ENCODE results near the gene REEP3. TPM values are rescaled to one million over a fixed set of nuclear protein-coding genes. Genes with fewer than 3 reads are reported as not detected.

The REEP3 gene
- total RNA-seq, 4 donors from 2014 or later, result 22.8 to 36.7 (median 32.1) TPM

DNA sequence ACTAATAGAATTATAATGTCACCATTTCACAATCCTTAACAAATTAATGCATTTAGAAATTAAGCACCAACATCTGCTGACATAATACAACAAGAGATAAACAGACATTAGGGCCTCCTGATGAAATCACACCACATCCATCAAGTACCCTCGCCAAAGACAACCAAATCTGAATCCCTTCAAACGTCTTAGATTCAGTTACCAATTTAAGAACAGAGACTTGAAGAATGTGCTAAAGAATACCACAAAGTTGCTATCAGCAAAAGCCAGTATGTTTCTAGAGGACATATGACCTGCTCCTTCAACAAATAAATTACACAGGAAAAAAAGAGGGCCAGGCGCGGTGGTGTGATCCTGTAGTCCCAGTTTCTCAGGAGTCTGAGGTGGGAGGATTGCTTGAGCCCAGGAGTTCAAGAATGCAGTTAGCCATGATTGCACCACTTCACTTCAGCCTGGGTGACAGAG is 144.5 kb downstream of the REEP3 start:
- H3K9me3 ChIP-seq, result no peaks in the 10 kb centered on the region
- H3K27ac ChIP-seq, result no peak overlapping the region
- TF ChIP-seq, protein P1, sequence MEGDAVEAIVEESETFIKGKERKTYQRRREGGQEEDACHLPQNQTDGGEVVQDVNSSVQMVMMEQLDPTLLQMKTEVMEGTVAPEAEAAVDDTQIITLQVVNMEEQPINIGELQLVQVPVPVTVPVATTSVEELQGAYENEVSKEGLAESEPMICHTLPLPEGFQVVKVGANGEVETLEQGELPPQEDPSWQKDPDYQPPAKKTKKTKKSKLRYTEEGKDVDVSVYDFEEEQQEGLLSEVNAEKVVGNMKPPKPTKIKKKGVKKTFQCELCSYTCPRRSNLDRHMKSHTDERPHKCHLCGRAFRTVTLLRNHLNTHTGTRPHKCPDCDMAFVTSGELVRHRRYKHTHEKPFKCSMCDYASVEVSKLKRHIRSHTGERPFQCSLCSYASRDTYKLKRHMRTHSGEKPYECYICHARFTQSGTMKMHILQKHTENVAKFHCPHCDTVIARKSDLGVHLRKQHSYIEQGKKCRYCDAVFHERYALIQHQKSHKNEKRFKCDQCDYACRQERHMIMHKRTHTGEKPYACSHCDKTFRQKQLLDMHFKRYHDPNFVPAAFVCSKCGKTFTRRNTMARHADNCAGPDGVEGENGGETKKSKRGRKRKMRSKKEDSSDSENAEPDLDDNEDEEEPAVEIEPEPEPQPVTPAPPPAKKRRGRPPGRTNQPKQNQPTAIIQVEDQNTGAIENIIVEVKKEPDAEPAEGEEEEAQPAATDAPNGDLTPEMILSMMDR (IDR thresholded peaks at IDR 0.05 in 4 of 5, conservative IDR thresholded peaks at IDR 0.05 in 1 of 5), result no peak
- TF ChIP-seq POLR2A (IDR thresholded peaks at IDR 0.05), result no peak
- DNase-seq (no peak), ATAC-seq (no peak)
- in situ Hi-C loops (cut with MboI; ENCODE audit: low sequenced_read_pairs in 4 of 4) (no loop called here), intact Hi-C loops (cut with DNase I; ENCODE audit: low total_unique reads) (no loop called here)
- no peaks in the 10 kb centered on the region for H3K27me3 ChIP-seq
- peaks cover 0 to 20% of the 10 kb centered on the region in 2 donors for H3K4me1 ChIP-seq
- H3K36me3 ChIP-seq, result no peaks in the 10 kb centered on the region
- H3K4me3 ChIP-seq, result no peak overlapping the region

DNA sequence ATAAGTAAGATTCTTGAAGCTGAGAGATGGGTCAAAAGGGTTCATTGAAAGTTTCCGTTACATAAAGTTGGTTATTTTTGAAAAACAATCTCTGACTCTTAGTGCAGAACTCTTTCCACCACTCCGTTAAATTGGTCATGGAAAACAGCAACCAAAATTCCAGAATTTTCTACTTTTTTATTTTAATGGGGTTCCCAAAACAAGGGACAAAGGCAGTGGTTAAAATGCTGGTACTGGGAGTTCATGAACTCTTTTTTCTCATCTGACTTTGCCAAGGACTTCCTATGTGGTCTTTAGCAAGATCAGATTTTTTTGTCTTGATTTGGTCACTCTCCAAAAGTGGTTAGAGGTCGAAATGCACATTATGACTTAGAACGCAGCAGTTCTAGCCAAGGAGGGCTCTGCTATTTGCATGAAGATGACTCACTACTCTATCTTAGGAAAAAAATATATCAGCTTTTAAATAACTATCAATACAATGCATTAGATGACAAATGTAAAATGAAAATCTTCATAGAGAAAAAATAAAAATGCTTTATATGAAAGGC is 145.7 kb downstream of the REEP3 start:
- in situ Hi-C loops (cut with MboI; ENCODE audit: low sequenced_read_pairs in 4 of 4) (no loop called here), intact Hi-C loops (cut with DNase I; ENCODE audit: low total_unique reads) (no loop called here)
- DNase-seq, result no peak
- peak; percentile 35 to 58 for ATAC-seq
- Histone ChIP-seq H3K4me1 (peaks cover 8 to 32% of the 10 kb centered on the region in 2 donors), H3K27ac (peak overlapping the region; percentile 17 to 65 (median 52)), H3K27me3 (no peaks in the 10 kb centered on the region), H3K4me3 (no peak overlapping the region), H3K36me3 (no peaks in the 10 kb centered on the region), H3K9me3 (no peaks in the 10 kb centered on the region)
- TF ChIP-seq POLR2A (IDR thresholded peaks at IDR 0.05), result no peak
- TF ChIP-seq, protein P1 (IDR thresholded peaks at IDR 0.05 in 4 of 5, conservative IDR thresholded peaks at IDR 0.05 in 1 of 5), result no peak

DNA sequence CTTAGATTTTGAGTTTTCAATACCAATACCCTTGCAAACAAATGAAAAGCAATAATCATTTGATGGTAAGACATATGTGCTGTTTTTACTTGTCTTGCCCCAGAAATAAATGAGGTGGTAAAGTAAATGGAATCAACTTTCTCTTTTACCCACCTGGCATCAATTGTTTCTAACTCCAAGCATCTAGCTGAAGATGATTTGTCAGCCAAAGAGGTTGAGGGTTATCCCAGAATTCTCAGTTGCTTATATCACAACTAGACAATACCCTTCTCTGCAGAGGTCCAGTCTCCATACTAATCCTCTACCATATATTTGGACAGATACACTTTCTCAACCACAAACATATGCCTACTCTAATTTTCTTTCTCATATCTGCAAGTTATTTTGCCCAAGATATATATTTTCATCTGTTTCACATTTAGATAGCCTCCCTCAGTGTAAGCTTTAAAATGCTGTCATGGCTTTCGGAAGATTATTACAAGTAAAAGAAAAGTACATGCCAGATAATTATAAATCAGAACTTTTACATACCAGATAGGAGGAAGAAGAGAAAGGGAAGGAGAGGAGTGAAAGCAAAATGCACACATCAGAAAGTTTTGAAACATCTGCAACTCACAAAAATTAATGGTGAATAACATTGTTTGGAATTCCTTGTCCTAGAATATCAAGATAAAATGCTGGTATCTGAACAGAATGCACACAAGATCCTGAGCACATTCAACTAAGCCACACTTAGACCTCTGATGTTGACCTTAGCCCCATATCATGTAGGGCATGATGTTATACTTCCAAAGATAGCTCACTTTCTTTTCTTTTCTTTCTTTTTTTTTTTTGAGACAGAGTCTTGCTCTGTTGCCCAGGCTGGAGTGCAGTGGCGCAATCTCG is 146.6 kb downstream of the REEP3 start:
- H3K36me3 ChIP-seq, result no peaks in the 10 kb centered on the region
- H3K27me3 ChIP-seq, result no peaks in the 10 kb centered on the region
- in situ Hi-C loops (cut with MboI; ENCODE audit: low sequenced_read_pairs in 4 of 4) (no loop called here), intact Hi-C loops (cut with DNase I; ENCODE audit: low total_unique reads) (no loop called here)
- TF ChIP-seq, protein P1 (IDR thresholded peaks at IDR 0.05 in 4 of 5, conservative IDR thresholded peaks at IDR 0.05 in 1 of 5), result no peak
- no peak for TF ChIP-seq POLR2A (IDR thresholded peaks at IDR 0.05)
- no peak for DNase-seq
- H3K4me3 ChIP-seq, result no peak overlapping the region
- peak overlapping the region in 3 of 4 donors; percentile 15 to 65 (median 36) for H3K27ac ChIP-seq
- H3K9me3 ChIP-seq, result no peaks in the 10 kb centered on the region
- peaks cover 18 to 40% of the 10 kb centered on the region in 2 donors for H3K4me1 ChIP-seq
- ATAC-seq, result no peak

DNA sequence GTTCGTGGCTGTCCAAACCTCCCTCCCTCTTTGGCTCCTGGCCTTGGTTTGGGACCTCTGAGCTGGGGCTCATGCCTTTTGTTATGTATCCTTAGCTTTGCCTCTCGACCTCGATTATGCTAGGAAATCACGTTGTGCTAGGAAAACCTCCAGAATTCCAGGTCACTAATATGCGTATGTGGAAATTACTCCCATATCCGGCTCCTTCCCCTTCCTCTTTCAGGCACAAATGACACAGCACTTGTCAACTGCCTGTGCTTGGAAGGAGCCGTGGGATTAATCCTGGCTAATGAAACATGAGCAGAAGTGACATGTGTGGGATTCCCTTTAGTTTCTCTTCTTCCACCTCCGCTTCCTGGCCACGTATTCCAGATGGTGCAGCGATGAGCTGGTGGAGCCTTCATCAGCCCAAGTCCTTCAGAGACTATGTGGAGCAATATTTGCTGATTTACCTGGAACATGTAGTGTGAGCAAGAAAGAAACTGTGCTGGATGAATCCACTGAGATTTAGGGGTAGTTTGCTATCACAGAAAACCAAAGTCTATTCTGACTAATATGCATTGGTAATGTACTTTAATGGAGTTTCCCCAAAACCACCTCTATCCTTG is 149.2 kb downstream of the REEP3 start:
- peak in 1 of 2 donors; percentile 48 for TF ChIP-seq POLR2A (IDR thresholded peaks at IDR 0.05)
- TF ChIP-seq, protein P1 (IDR thresholded peaks at IDR 0.05 in 4 of 5, conservative IDR thresholded peaks at IDR 0.05 in 1 of 5), result no peak
- Histone ChIP-seq H3K4me1 (peaks cover 18 to 40% of the 10 kb centered on the region in 2 donors), H3K36me3 (no peaks in the 10 kb centered on the region), H3K4me3 (peak overlapping the region in 2 of 4 donors; percentile 4 to 26), H3K27ac (peak overlapping the region; percentile 27 to 76 (median 68)), H3K27me3 (no peaks in the 10 kb centered on the region), H3K9me3 (no peaks in the 10 kb centered on the region)
- DNase-seq (peak; percentile 3 to 26), ATAC-seq (peak; percentile 72 to 86)
- in situ Hi-C loops (cut with MboI; ENCODE audit: low sequenced_read_pairs in 4 of 4), result no loop called here
- intact Hi-C loops (cut with DNase I; ENCODE audit: low total_unique reads), result no loop called here
